Activated CD8-positive, alpha-beta T cell treated with anti-CD3 and anti-CD28 coated beads for 36 hours (primary cell): Measurements from ENCODE around the gene PRKCE. TPM values are rescaled to one million over a fixed set of nuclear protein-coding genes. Genes with fewer than 3 reads are reported as not detected.

Experiments used
- ATAC-seq: fragments of 200-7000 bp; cut with Tn5 transposase; one replicate; pipeline ENCODE4 v1.10.0; 2021; ENCODE audit warnings: mild to moderate bottlenecking, moderate library complexity
- CTCF ChIA-PET: fragments of 350-600 bp; sonication (Branson Sonifier 250); formaldehyde crosslinking; loops from one replicate; lab custom pipeline; 2021; ENCODE audit warnings: antibody characterized with exemption; lab: Charles Lee
- POLR2A ChIA-PET: fragments of 350-600 bp; sonication (Branson Sonifier 250); formaldehyde crosslinking; loops from one replicate; lab custom pipeline; 2021; ENCODE audit warnings: antibody characterized with exemption; lab: Charles Lee
- DNase-seq: peaks from one replicate; pipeline ENCODE4 v3.0.0-alpha.2; 2020
- H3K27ac Mint-ChIP-seq: one replicate; pipeline ENCODE4 v1.8.0; 2021; ENCODE audit warnings: mild to moderate bottlenecking, mixed read lengths
- H3K27me3 Mint-ChIP-seq: one replicate; pipeline ENCODE4 v1.8.0; 2021; ENCODE audit warnings: mixed read lengths
- H3K36me3 Mint-ChIP-seq: one replicate; pipeline ENCODE4 v1.8.0; 2021; ENCODE audit warnings: low read depth, mixed read lengths
- H3K4me1 Mint-ChIP-seq: one replicate; pipeline ENCODE4 v1.8.0; 2021; ENCODE audit warnings: low read depth, mixed read lengths
- H3K4me3 Mint-ChIP-seq: one replicate; pipeline ENCODE4 v1.8.0; 2021; ENCODE audit warnings: mild to moderate bottlenecking, moderate library complexity, mixed read lengths
- H3K9me3 Mint-ChIP-seq: one replicate; pipeline ENCODE4 v1.8.0; 2021; ENCODE audit warnings: mixed read lengths
- CTCF ChIP-seq: fragments of 200-600 bp; IDR thresholded peaks from one replicate; pipeline ENCODE4 v1.8.0; 2022; ENCODE audit warnings: antibody characterized with exemption, mild to moderate bottlenecking
- intact Hi-C: fragments of 100-400 bp; cut with micrococcal nuclease; formaldehyde crosslinking; loops from one replicate; pipeline ENCODE4 v1.10.0; 2022
- total RNA-seq, 2 experiments: library from RNA; stranded (reverse); gene quantifications; one replicate each; pipeline ENCODE4 v1.2.3, GENCODE V29; 2021

PRKCE gene
- total RNA-seq, 2 experiments from 2014 or later = 11.5 to 11.9 TPM

DNA sequence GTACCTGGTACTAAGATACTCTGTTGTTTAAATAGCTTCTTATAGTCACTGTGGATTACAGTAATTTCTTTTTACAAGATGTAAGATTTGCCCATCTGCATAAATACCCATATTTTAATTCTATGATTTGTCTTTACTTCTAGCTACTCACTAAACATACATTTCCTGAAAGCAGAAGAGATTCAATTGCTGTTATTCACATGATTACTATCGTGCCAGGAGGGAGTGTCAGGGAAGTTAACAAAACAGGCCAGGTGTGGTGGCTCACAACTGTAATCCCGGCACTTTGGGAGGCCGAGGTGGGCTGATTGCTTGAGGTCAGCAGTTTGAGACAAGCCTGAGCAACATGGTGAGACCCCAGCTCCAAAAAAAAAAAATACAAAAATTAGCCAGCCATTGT lies 33.8 kb downstream of the PRKCE start:
- H3K27ac Mint-ChIP-seq = no peak overlapping the region
- no peaks in the 10 kb centered on the region for H3K27me3 Mint-ChIP-seq
- H3K36me3 Mint-ChIP-seq = no peaks in the 10 kb centered on the region
- ChIA-PET CTCF (interaction anchor here (0.6 to 1.7 kb wide), 2 partner anchors 94 to 124 kb away, joined by 3 to 4 read pairs; no protein-coding TSS in a partner anchor), POLR2A (no interaction called here)
- TF ChIP-seq CTCF = no peak
- intact Hi-C loops = no loop called here
- H3K4me1 Mint-ChIP-seq = no peaks in the 10 kb centered on the region
- no peak for ATAC-seq
- no peaks in the 10 kb centered on the region for H3K9me3 Mint-ChIP-seq
- no peak for DNase-seq
- no peak overlapping the region for H3K4me3 Mint-ChIP-seq

DNA sequence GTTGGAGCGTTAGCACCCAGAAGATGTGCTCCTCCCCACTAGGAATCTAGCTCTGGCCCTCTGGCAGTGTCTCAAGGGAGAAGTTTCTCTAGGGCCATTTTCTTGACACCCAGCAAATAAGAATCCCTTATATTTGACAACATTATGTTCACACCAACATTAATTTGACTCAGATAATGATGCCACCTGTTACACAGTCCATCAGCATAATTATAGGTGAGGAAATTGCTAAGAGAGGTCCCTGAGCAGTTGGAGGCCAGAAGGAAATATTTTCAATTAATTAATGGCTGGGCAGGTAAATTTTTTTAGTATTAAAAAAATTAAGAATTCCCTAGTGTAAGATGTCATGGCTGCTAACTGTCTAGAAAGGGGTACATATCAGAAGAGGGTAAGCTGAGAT lies 36.5 kb downstream of the PRKCE start:
- DNase-seq = no peak
- Mint-ChIP-seq H3K4me3 (no peak overlapping the region), H3K36me3 (no peaks in the 10 kb centered on the region), H3K27me3 (no peaks in the 10 kb centered on the region), H3K4me1 (no peaks in the 10 kb centered on the region), H3K27ac (no peak overlapping the region), H3K9me3 (no peaks in the 10 kb centered on the region)
- ATAC-seq = no peak
- no peak for TF ChIP-seq CTCF
- POLR2A ChIA-PET = no interaction called here
- intact Hi-C loops = no loop called here
- CTCF ChIA-PET = no interaction called here

DNA sequence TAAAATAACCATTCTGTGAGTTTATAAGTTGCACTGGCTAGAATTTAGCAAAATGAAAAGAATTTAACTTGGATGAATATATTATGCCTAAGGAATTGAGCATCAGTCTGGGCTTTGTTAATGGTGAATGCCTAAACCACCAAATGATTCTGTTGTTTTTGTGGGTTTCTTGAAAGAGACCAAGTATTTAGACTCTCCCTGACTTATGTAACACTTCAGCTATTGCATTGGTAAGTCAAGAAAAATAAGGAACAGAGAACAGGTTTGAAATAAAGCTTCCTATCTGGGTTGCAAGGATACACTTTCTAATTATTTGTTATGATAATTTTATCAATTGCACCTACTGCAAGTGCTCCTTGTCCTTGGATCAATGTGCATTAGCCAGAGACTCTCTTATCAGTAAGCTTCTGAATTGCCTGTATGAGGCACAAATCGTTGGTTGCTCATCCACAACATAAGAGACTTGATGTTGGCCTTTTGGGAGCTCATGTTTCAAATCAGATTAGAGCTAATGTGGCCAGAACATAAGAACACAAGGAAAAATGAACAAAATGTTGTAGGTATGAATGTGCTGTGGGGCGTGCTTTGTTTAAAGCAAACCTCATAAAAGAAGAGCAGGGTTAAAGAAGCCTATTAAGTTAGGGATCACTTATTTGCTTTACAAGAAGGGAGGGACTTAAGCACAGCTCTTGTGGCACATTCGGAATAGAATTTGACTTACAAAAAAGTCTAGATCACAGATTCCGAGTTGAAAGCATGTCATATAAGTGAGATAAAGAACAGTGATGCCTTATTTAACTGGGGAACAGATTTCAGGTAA lies 37.2 kb downstream of the PRKCE start:
- no peaks in the 10 kb centered on the region for H3K9me3 Mint-ChIP-seq
- H3K27ac Mint-ChIP-seq = no peak overlapping the region
- ChIA-PET POLR2A (no interaction called here), CTCF (no interaction called here)
- no peak for ATAC-seq
- no peaks in the 10 kb centered on the region for H3K36me3 Mint-ChIP-seq
- no peaks in the 10 kb centered on the region for H3K4me1 Mint-ChIP-seq
- no peaks in the 10 kb centered on the region for H3K27me3 Mint-ChIP-seq
- no peak for TF ChIP-seq CTCF
- no peak for DNase-seq
- intact Hi-C loops = no loop called here
- H3K4me3 Mint-ChIP-seq = no peak overlapping the region

DNA sequence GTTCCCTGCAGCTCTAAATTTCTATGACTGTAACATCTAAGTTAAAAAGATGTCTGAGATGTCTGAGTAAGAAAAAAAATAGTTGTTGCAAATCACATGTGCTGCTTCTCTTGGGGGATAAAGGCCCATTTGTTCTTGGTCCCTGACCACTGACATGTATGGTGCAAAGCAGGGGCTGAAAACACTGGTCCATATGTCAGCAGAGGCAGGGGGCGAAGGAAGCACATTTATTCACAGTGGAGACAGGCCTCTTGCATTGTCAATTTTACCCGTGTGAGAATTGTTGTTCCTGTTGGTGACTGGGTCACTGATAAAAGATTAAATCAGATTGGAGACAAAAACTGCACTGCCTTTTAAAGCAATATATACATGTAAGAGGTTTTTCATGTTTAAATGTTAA lies 38.8 kb downstream of the PRKCE start:
- ChIA-PET POLR2A (no interaction called here), CTCF (no interaction called here)
- ATAC-seq (no peak), DNase-seq (no peak)
- intact Hi-C loops = no loop called here
- H3K27me3 Mint-ChIP-seq = no peaks in the 10 kb centered on the region
- H3K36me3 Mint-ChIP-seq = no peaks in the 10 kb centered on the region
- no peak overlapping the region for H3K4me3 Mint-ChIP-seq
- H3K4me1 Mint-ChIP-seq = no peaks in the 10 kb centered on the region
- TF ChIP-seq CTCF = no peak
- H3K27ac Mint-ChIP-seq = no peak overlapping the region
- H3K9me3 Mint-ChIP-seq = no peaks in the 10 kb centered on the region

DNA sequence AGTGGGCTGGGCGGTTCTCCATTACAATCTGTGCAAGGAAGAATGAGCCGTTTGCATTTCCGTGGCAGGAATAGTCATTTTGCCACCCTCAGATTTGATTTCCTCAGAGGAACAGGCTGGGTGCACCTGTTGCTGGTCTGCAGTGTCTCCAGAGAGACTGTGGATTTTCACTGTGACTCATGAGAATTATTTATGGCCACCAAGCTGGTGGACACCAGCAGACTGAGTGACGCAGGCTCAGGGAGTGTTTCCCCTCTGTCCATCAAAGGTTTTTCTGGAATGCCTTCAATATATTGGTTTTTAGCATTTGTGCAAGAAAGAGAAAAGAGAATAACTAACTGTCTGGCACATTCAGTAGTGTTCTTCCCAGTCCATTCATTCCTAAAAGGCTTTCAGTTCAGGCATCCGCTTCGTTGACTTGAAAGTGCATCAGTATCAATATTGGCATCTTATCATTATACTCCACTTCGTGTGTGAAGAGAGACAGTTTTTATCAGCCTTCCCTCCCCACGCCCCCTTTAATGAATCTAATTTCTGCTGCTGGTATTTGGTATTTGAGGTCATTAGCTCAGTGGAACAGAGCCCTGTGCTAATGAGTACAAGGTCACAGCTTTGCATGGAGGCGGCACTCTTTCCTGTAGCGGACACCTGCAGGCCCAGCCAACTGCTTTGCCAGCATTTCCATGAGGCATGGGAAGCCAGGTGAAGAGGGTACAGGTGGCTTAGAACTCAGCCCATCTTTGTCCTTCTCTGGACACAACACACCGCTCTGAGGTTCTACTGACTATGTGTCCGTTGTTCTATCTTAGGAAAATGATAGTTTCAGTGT lies 39.9 kb downstream of the PRKCE start:
- no peak for TF ChIP-seq CTCF
- Mint-ChIP-seq H3K27me3 (no peaks in the 10 kb centered on the region), H3K9me3 (no peaks in the 10 kb centered on the region), H3K36me3 (no peaks in the 10 kb centered on the region), H3K27ac (no peak overlapping the region), H3K4me3 (no peak overlapping the region), H3K4me1 (no peaks in the 10 kb centered on the region)
- ChIA-PET POLR2A (no interaction called here), CTCF (no interaction called here)
- no peak for ATAC-seq
- intact Hi-C loops = no loop called here
- DNase-seq = no peak
